Keratinocyte (primary cell): ENCODE data around the gene ZBTB46. TPM values are rescaled to one million over a fixed set of nuclear protein-coding genes. Genes with fewer than 3 reads are reported as not detected.

Experiments
- DNase-seq: peaks from one replicate; pipeline ENCODE4 v3.0.0-alpha.2; 2011; ENCODE audit warnings: low read depth, missing footprints, low spot score
- FAIRE-seq: peaks from 2 replicates; lab custom pipeline; 2011; peaks lifted over from hg19 to GRCh38; lab: Jason Lieb, UNC
- H2AFZ ChIP-seq: 2 replicates; pipeline ENCODE4 v1.6.0; 2012; ENCODE audit warnings: low read length, control low read depth, inconsistent platforms; ENCODE audit not compliant: control insufficient read depth
- H3K27ac ChIP-seq: 2 replicates; pipeline ENCODE4 v1.5.1; 2011; ENCODE audit warnings: low read length; ENCODE audit not compliant: control insufficient read depth, insufficient read depth
- H3K27me3 ChIP-seq: 3 replicates; pipeline ENCODE4 v1.6.0; 2011; ENCODE audit warnings: low read length; ENCODE audit not compliant: control insufficient read depth, insufficient read depth; ENCODE audit errors: extremely low read depth
- H3K36me3 ChIP-seq, 2 experiments: 2 replicates in 1 of 2; 3 replicates in 1 of 2; pipeline ENCODE4 v1.5.1; 2011; ENCODE audit warnings: low read length in 2 of 2, mild to moderate bottlenecking in 1 of 2; ENCODE audit not compliant: control insufficient read depth in 2 of 2, insufficient read depth in 2 of 2; ENCODE audit errors: extremely low read depth in 1 of 2
- H3K4me1 ChIP-seq: 3 replicates; pipeline ENCODE4 v1.5.1; 2011; ENCODE audit warnings: low read length; ENCODE audit not compliant: control insufficient read depth, insufficient read depth; ENCODE audit errors: extremely low read depth
- H3K4me2 ChIP-seq: 3 replicates; pipeline ENCODE4 v1.6.0; 2011; ENCODE audit warnings: low read depth, low read length; ENCODE audit not compliant: control insufficient read depth, insufficient read depth; ENCODE audit errors: extremely low read depth
- H3K4me3 ChIP-seq, 3 experiments: fragments of 200-600 bp in 1 of 3; sonication (generic) in 1 of 3; 2 replicates in 2 of 3; 3 replicates in 1 of 3; pipeline ENCODE4 v1.5.1; 2011 to 2016; ENCODE audit warnings: low read length in 3 of 3, mild to moderate bottlenecking in 3 of 3, control low read depth in 2 of 3, inconsistent platforms in 1 of 3, low read depth in 1 of 3, mixed read lengths in 1 of 3, mixed run types in 1 of 3, moderate library complexity in 1 of 3; ENCODE audit not compliant: control insufficient read depth in 2 of 3, insufficient read depth in 2 of 3; ENCODE audit errors: extremely low read depth in 1 of 3
- H3K79me2 ChIP-seq: 2 replicates; pipeline ENCODE4 v1.6.0; 2012; ENCODE audit warnings: low read length; ENCODE audit not compliant: control insufficient read depth, insufficient read depth
- H3K9ac ChIP-seq: 3 replicates; pipeline ENCODE4 v1.6.0; 2011; ENCODE audit warnings: low read length; ENCODE audit not compliant: control insufficient read depth, insufficient read depth; ENCODE audit errors: extremely low read depth
- H3K9me1 ChIP-seq: 3 replicates; pipeline ENCODE4 v1.6.0; 2011; ENCODE audit warnings: low read length; ENCODE audit not compliant: control insufficient read depth, insufficient read depth; ENCODE audit errors: extremely low read depth
- H3K9me3 ChIP-seq: 2 replicates; pipeline ENCODE4 v1.5.1; 2012; ENCODE audit warnings: low read depth, low read length; ENCODE audit not compliant: control insufficient read depth
- H4K20me1 ChIP-seq: 3 replicates; pipeline ENCODE4 v1.6.0; 2011; ENCODE audit warnings: low read length; ENCODE audit not compliant: control insufficient read depth, insufficient read depth; ENCODE audit errors: extremely low read depth
- EZH2 ChIP-seq: IDR thresholded peaks from one replicate; pipeline ENCODE4 v1.6.1; 2012; ENCODE audit warnings: inconsistent platforms, mild to moderate bottlenecking, low read length, moderate library complexity
- dilution Hi-C: fragments of 300-500 bp; cut with MboI; formaldehyde crosslinking; loops from one replicate; pipeline ENCODE4 v1.7.0; 2020; ENCODE audit warnings: low sequenced_read_pairs; ENCODE audit not compliant: extremely low pct_ligation_motif_present
- polyA plus RNA-seq, 5 experiments: library from polyadenylated mRNA; depleted of rRNA in 3 of 5; stranded (reverse) in 3 of 5; stranded (forward) in 1 of 5; unstranded in 1 of 5; fragments of >200 nt; gene quantifications; 1 replicate in 1 of 5; 2 replicates in 3 of 5; 3 replicates in 1 of 5; pipeline versions ENCODE4 v1.2.1 to v1.2.3, GENCODE V29; 2011 to 2012; ENCODE audit warnings: missing spikeins in 2 of 5, low read depth in 1 of 5, low replicate concordance in 1 of 5
- TF ChIP-seq, protein P1 (sequence below), 3 experiments: IDR thresholded peaks in 1 of 3; conservative IDR thresholded peaks in 1 of 3; optimal IDR thresholded peaks in 1 of 3; 2 replicates in 2 of 3; 3 replicates in 1 of 3; pipeline versions ENCODE3 to v1.5.1; 2011; ENCODE audit warnings: low read length in 3 of 3, mild to moderate bottlenecking in 3 of 3, moderate library complexity in 2 of 3, control low read depth in 1 of 3, inconsistent platforms in 1 of 3; ENCODE audit not compliant: insufficient read depth in 2 of 3; ENCODE audit errors: extremely low read depth in 1 of 3

The ZBTB46 gene
- polyA plus RNA-seq, 1 donor (not counting 4 experiments of a cell fraction or from before 2014, with no cell fraction given) = 0.12 TPM

DNA sequence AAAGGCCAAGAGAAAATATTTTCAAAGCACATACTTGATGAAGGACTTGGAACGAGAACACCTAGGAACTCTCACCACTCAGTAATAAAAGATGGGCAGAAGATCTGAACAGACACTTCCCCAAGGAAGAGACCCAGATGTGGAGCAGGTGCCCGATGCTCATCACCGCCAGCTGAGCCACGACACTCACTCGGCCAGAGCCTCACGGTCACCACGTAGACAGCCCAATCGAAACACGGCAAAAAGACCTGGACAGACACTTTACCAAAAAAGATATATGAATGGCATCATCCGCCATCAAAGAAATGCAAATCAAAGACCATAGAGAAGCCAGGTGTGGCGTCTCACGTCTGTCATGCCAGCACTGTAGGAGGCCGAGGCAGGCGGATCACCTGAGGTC is 49.9 kb downstream of the ZBTB46 start:
- DNase-seq = no peak
- Histone ChIP-seq H2AFZ (no peak overlapping the region), H3K27me3 (no peaks in the 10 kb centered on the region), H3K9ac (no peak overlapping the region), H3K36me3 (no peaks in the 10 kb centered on the region), H4K20me1 (no peaks in the 10 kb centered on the region), H3K9me3 (no peaks in the 10 kb centered on the region), H3K4me2 (no peak overlapping the region), H3K27ac (no peak overlapping the region), H3K9me1 (no peaks in the 10 kb centered on the region), H3K79me2 (no peaks in the 10 kb centered on the region), H3K4me1 (no peaks in the 10 kb centered on the region), H3K4me3 (no peak overlapping the region)
- no peak for TF ChIP-seq EZH2
- TF ChIP-seq, protein P1, sequence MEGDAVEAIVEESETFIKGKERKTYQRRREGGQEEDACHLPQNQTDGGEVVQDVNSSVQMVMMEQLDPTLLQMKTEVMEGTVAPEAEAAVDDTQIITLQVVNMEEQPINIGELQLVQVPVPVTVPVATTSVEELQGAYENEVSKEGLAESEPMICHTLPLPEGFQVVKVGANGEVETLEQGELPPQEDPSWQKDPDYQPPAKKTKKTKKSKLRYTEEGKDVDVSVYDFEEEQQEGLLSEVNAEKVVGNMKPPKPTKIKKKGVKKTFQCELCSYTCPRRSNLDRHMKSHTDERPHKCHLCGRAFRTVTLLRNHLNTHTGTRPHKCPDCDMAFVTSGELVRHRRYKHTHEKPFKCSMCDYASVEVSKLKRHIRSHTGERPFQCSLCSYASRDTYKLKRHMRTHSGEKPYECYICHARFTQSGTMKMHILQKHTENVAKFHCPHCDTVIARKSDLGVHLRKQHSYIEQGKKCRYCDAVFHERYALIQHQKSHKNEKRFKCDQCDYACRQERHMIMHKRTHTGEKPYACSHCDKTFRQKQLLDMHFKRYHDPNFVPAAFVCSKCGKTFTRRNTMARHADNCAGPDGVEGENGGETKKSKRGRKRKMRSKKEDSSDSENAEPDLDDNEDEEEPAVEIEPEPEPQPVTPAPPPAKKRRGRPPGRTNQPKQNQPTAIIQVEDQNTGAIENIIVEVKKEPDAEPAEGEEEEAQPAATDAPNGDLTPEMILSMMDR (optimal IDR thresholded peaks at IDR 0.05 in 1 of 3, IDR thresholded peaks at IDR 0.05 in 1 of 3, conservative IDR thresholded peaks at IDR 0.05 in 1 of 3; ENCODE audit: extremely low read depth in 1 of 3, insufficient read depth in 2 of 3, low read length in 3 of 3) = no peak
- FAIRE-seq = no peak
- dilution Hi-C loops = no loop called here

DNA sequence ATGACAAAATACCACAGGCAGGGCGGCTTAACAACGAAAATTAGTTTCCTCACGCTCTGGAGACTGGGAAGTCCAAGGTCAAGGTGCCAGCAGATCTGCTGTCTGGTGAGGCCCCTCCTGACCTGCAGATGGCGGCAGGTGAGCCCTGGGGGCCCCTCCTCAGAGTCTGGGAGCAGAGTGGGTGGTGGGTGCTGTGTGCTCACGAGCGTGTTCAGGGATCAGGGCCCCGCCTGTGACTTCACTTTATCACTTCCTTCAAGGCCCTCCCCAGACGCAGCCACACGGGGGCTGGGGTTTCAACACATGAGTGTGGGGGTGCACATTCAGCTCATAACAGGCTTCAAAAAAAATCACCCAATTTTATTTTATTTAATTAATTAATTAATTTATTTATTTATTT is 52.2 kb downstream of the ZBTB46 start:
- no peaks in the 10 kb centered on the region for H3K9me3 ChIP-seq
- FAIRE-seq = no peak
- H3K9me1 ChIP-seq = no peaks in the 10 kb centered on the region
- H3K36me3 ChIP-seq = no peaks in the 10 kb centered on the region
- no peaks in the 10 kb centered on the region for H3K79me2 ChIP-seq
- TF ChIP-seq EZH2 = no peak
- TF ChIP-seq, protein P1 (optimal IDR thresholded peaks at IDR 0.05 in 1 of 3, IDR thresholded peaks at IDR 0.05 in 1 of 3, conservative IDR thresholded peaks at IDR 0.05 in 1 of 3; ENCODE audit: extremely low read depth in 1 of 3, insufficient read depth in 2 of 3, low read length in 3 of 3) = no peak
- H3K4me1 ChIP-seq = no peaks in the 10 kb centered on the region
- H3K27me3 ChIP-seq = peaks cover 10% of the 10 kb centered on the region
- H4K20me1 ChIP-seq = no peaks in the 10 kb centered on the region
- DNase-seq = no peak
- H3K4me2 ChIP-seq = no peak overlapping the region
- no peak overlapping the region for H3K9ac ChIP-seq
- no peak overlapping the region for H3K4me3 ChIP-seq
- no peak overlapping the region for H2AFZ ChIP-seq
- dilution Hi-C loops = no loop called here
- no peak overlapping the region for H3K27ac ChIP-seq
